ENCODE results near the gene NDUFAF8.

NDUFAF8 gene

GRCh38 chr17:81194225-81194760, 44.8 kb upstream of the NDUFAF8 start:
- Histone ChIP-seq H3K4me1 (peaks cover 21% of the 10 kb centered on the region), H3K9ac (no peak overlapping the region), H3K27ac (no peak overlapping the region), H3K4me3 (no peak overlapping the region), H4K20me1 (no peaks in the 10 kb centered on the region), H3K9me3 (no peaks in the 10 kb centered on the region), H3K36me3 (peaks cover 97% of the 10 kb centered on the region), H3K27me3 (no peaks in the 10 kb centered on the region), H3K4me2 (no peak overlapping the region)
- no peak for TF ChIP-seq Cebpa-rat (IDR thresholded peaks at IDR 0.05)

GRCh38 chr17:81194941-81195901, 43.9 kb upstream of the NDUFAF8 start:
- peaks cover 97% of the 10 kb centered on the region for H3K36me3 ChIP-seq
- no peaks in the 10 kb centered on the region for H3K9me3 ChIP-seq
- peaks cover 26% of the 10 kb centered on the region for H3K4me1 ChIP-seq
- TF ChIP-seq Cebpa-rat (IDR thresholded peaks at IDR 0.05) = no peak
- H3K27ac ChIP-seq = no peak overlapping the region
- H4K20me1 ChIP-seq = no peaks in the 10 kb centered on the region
- H3K4me3 ChIP-seq = no peak overlapping the region
- H3K4me2 ChIP-seq = no peak overlapping the region
- no peaks in the 10 kb centered on the region for H3K27me3 ChIP-seq
- H3K9ac ChIP-seq = no peak overlapping the region

GRCh38 chr17:81195941-81196495, 43.1 kb upstream of the NDUFAF8 start:
- H3K27ac ChIP-seq = no peak overlapping the region
- H4K20me1 ChIP-seq = no peaks in the 10 kb centered on the region
- no peak for TF ChIP-seq Cebpa-rat (IDR thresholded peaks at IDR 0.05)
- H3K4me1 ChIP-seq = peaks cover 34% of the 10 kb centered on the region
- no peaks in the 10 kb centered on the region for H3K9me3 ChIP-seq
- H3K27me3 ChIP-seq = no peaks in the 10 kb centered on the region
- peaks cover 91% of the 10 kb centered on the region for H3K36me3 ChIP-seq
- H3K4me3 ChIP-seq = no peak overlapping the region
- no peak overlapping the region for H3K9ac ChIP-seq
- no peak overlapping the region for H3K4me2 ChIP-seq

GRCh38 chr17:81196505-81197408, 42.4 kb upstream of the NDUFAF8 start:
- Histone ChIP-seq H4K20me1 (no peaks in the 10 kb centered on the region), H3K36me3 (peaks cover 83% of the 10 kb centered on the region), H3K4me3 (no peak overlapping the region), H3K9ac (no peak overlapping the region), H3K4me1 (peaks cover 42% of the 10 kb centered on the region), H3K4me2 (peak overlapping the region; percentile 52), H3K9me3 (no peaks in the 10 kb centered on the region), H3K27ac (peak overlapping the region; percentile 49), H3K27me3 (no peaks in the 10 kb centered on the region)
- no peak for TF ChIP-seq Cebpa-rat (IDR thresholded peaks at IDR 0.05)

- H3K4me3 ChIP-seq = no peak overlapping the region
- no peaks in the 10 kb centered on the region for H4K20me1 ChIP-seq
- H3K27me3 ChIP-seq = no peaks in the 10 kb centered on the region
- peaks cover 47% of the 10 kb centered on the region for H3K4me1 ChIP-seq
- no peak for TF ChIP-seq Cebpa-rat (IDR thresholded peaks at IDR 0.05)
- H3K9ac ChIP-seq = no peak overlapping the region
- H3K9me3 ChIP-seq = no peaks in the 10 kb centered on the region
- H3K36me3 ChIP-seq = peaks cover 78% of the 10 kb centered on the region
- peak overlapping the region; percentile 49 for H3K27ac ChIP-seq
- H3K4me2 ChIP-seq = peak overlapping the region; percentile 52
These were observed 41.7 kb upstream of the NDUFAF8 start for GRCh38 chr17:81197409-81197795.

DNA sequence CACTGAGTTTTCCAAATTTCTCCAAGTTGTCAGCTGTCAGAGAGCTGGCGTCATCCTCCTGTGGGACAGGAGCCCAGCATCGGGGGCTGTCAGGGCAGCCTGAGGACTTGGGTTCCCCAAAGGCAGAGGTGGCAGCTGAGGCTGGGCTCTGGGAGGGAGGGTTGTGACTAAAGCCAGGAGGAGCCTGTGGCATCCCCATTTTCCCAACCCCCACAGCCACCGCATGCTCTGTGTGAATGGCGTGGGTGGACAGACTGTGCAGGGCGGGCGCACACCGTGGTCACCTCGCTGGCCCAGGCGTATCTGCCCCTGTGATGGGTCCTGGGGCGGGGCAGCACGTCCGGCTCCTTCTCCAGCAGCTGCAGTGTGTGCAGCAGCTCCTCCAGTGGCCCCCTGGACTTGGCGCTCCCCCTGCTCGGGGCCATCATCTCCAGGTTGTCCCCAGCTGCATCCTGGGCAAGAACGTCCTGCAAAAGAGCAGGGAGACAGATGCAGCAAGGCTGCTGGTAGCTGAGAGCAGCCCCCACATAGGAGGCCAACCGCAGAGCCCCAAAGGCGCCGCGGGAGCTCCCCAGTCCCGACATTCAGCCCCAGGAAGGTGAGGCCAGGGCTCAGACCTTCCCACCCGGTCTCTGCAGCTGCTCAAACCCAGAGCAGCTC, 41.2 kb upstream of the NDUFAF8 start:
- Histone ChIP-seq H3K27ac (no peak overlapping the region), H3K9ac (no peak overlapping the region), H3K36me3 (peaks cover 75% of the 10 kb centered on the region), H3K4me1 (peaks cover 53% of the 10 kb centered on the region), H3K4me2 (peak overlapping the region; percentile 52), H3K9me3 (no peaks in the 10 kb centered on the region), H4K20me1 (no peaks in the 10 kb centered on the region), H3K4me3 (no peak overlapping the region), H3K27me3 (no peaks in the 10 kb centered on the region)
- TF ChIP-seq Cebpa-rat (IDR thresholded peaks at IDR 0.05) = no peak

DNA sequence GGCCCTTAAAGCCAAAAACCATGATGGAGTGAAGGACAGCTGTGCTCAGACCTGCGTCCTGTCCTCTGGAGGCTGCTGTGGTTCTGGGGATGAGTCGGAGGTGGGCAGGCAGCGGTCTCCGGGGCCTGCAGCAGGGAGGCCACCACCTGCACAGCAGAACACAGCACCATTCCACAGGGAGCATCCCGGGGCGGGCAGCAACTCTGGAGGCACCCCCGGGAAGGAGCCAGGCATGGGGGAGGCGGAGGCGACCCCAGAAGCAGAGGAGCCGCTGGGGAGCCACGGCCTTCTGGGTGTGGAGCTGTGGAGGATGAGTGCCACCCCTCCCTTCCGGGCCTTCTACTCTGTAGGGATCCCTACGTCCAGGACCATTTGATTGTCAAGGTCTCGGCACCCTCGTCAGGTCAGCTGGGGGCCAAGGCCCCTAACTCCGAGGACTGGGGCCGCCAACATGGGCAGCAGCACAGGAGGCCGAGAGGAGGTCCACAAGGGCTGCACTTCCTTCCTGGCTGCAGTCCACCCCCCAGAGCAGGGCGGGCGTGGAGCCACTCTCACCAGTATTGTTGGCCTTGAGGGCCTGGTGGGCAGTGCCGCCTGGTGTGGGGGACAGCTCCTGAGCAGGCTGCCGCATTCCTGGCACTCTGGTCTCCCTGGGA, 40.2 kb upstream of the NDUFAF8 start:
- Histone ChIP-seq H3K36me3 (peaks cover 75% of the 10 kb centered on the region), H3K9ac (no peak overlapping the region), H3K4me1 (peaks cover 56% of the 10 kb centered on the region), H3K27ac (no peak overlapping the region), H3K4me3 (no peak overlapping the region), H3K4me2 (no peak overlapping the region), H3K27me3 (no peaks in the 10 kb centered on the region), H3K9me3 (no peaks in the 10 kb centered on the region), H4K20me1 (0 out of 2 replicates have a peak, but pooled peaks cover 8% of the 10 kb centered on the region)
- TF ChIP-seq Cebpa-rat (IDR thresholded peaks at IDR 0.05) = no peak

DNA sequence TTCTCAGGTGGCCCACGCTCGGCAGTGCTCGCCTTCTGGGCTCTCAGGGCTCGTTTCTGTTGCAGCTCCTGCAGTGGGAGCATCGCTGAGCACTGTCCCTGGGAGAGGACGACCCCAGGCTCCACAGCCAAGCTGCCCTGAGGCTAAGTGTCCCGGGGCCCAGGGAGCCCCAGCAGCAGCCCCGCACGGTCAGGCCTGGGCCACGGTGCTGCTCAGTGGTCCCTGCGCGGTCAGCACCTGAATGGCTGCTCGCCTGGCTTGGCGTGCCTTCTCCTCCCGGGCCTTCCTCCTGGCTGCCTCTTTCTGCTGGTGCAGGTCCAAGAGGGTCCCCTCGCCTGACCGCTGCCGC, 39.7 kb upstream of the NDUFAF8 start:
- H3K9ac ChIP-seq = no peak overlapping the region
- H3K4me2 ChIP-seq = no peak overlapping the region
- no peaks in the 10 kb centered on the region for H3K27me3 ChIP-seq
- H3K4me3 ChIP-seq = no peak overlapping the region
- no peaks in the 10 kb centered on the region for H3K9me3 ChIP-seq
- TF ChIP-seq Cebpa-rat (IDR thresholded peaks at IDR 0.05) = no peak
- peaks cover 75% of the 10 kb centered on the region for H3K36me3 ChIP-seq
- no peak overlapping the region for H3K27ac ChIP-seq
- 0 out of 2 replicates have a peak, but pooled peaks cover 13% of the 10 kb centered on the region for H4K20me1 ChIP-seq
- H3K4me1 ChIP-seq = peaks cover 61% of the 10 kb centered on the region

Data from BLaER1 (cell line).